Measurements from ENCODE around the gene MAD1L1.
A peak's percentile ranks its signal among the peaks of the same experiment; 100 is the strongest.

The MAD1L1 gene

DNA sequence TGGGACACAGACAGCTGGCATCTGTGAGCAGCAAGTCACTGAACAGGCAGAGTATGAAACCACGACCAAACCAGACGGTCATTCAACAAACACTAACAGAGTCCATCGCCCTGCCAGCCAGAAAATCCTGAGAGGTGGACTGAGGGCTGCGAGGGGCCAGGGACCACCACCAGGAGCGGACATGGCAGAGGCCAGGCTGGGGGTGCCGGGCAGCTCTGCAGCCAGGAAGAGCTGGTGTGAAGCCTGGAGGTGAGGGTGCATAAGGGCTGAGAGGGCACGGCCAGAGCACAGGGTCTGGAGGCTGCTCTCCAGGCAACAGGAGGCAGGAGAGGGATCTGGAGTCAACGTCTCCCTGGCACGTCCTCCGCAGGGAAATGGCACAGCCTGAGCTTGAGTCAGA is 15.5 kb downstream of the MAD1L1 start:
- no peaks in the 10 kb centered on the region for H3K27me3 Mint-ChIP-seq (ENCODE audit: low read depth, poor library complexity)
- no peak for DNase-seq
- no peak overlapping the region for H3K4me3 Mint-ChIP-seq
- no peaks in the 10 kb centered on the region for H3K9me3 Mint-ChIP-seq
- H3K27ac Mint-ChIP-seq = no peak overlapping the region
- H3K4me1 Mint-ChIP-seq = no peaks in the 10 kb centered on the region
- TF ChIP-seq CTCF (IDR thresholded peaks at IDR 0.05) = no peak
- H3K36me3 Mint-ChIP-seq (ENCODE audit: low read depth) = peaks cover 60% of the 10 kb centered on the region

DNA sequence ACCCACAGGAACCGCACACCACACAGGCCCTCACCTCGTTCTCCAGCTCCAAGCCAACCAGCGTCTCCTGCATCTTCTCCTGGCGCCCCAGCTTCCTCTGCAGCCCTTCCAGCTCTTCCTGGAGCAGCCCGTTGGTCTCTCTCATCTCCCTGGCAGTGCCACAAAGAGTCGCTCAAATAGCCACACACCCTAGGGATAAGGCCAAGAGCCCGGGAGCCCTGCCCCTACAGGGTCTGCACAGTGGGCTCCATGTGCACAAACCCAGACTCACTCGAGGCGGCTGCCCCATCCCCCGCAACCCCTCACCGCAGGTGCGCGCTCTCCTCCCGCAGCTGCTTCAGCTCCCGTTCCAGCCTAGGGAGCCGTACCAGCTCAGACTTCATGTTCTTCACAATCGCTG is 16.9 kb downstream of the MAD1L1 start:
- H3K4me1 Mint-ChIP-seq = no peaks in the 10 kb centered on the region
- no peak for DNase-seq
- no peaks in the 10 kb centered on the region for H3K27me3 Mint-ChIP-seq (ENCODE audit: low read depth, poor library complexity)
- no peak for TF ChIP-seq CTCF (IDR thresholded peaks at IDR 0.05)
- peaks cover 64% of the 10 kb centered on the region for H3K36me3 Mint-ChIP-seq (ENCODE audit: low read depth)
- H3K27ac Mint-ChIP-seq = no peak overlapping the region
- no peak overlapping the region for H3K4me3 Mint-ChIP-seq
- no peaks in the 10 kb centered on the region for H3K9me3 Mint-ChIP-seq

DNA sequence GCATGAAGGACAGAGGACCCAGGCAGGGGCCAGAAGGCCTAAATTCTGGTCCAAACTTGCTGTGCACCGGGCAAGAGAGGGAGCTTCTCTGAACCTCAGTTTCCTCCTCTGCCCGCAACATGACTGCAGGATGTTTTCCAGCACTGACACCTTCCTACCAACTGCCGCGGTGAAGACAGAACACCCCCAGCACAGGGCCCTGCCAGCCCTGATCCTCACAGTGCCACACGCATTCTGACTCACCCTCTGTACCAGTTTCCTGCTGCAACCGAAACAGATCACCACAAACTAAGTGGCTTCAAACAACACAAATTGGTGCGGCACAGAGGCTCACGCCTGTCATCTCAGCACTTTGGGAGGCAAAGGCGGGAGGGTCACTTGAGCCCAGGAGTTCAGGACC is 18.1 kb downstream of the MAD1L1 start:
- no peak for DNase-seq
- Mint-ChIP-seq H3K27ac (no peak overlapping the region), H3K4me3 (no peak overlapping the region), H3K4me1 (no peaks in the 10 kb centered on the region), H3K36me3 (ENCODE audit: low read depth) (peaks cover 64% of the 10 kb centered on the region), H3K27me3 (ENCODE audit: low read depth, poor library complexity) (no peaks in the 10 kb centered on the region), H3K9me3 (no peaks in the 10 kb centered on the region)
- TF ChIP-seq CTCF (IDR thresholded peaks at IDR 0.05) = no peak

DNA sequence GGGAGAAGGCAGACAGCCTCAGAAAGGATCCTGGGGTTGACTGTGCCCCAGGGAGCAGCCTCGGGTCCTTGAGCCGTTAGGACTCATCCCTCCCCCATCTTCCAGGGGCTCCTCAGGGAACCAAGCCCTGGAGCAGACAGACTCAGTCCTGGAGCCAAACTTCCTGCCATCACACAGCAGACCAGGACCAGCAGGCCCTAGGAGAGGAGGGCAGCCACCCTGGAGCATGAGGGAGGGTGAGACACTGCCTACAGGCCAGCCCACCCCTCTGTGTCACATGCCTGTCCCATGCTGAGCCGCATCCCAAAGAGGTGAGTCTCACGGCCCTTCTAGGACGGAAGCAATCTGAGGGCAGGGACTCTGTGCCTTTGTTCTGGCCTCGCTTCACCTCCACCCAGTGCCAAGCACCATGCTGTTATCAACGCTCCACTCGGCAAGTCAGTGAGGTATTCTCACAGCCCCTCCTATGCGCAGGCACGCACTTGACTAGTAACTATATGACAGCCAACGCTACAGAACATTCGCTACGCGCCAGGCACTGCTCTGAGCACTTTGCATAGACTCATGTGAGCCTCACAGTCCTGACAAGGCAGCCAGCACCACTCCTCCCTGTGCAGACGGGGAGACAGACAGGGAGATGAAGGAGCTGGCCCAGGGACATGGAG is 19.1 kb downstream of the MAD1L1 start:
- Mint-ChIP-seq H3K4me1 (peaks cover 5% of the 10 kb centered on the region), H3K4me3 (no peak overlapping the region), H3K27me3 (ENCODE audit: low read depth, poor library complexity) (no peaks in the 10 kb centered on the region), H3K9me3 (no peaks in the 10 kb centered on the region), H3K27ac (peak overlapping the region; percentile 62), H3K36me3 (ENCODE audit: low read depth) (peaks cover 69% of the 10 kb centered on the region)
- TF ChIP-seq CTCF (IDR thresholded peaks at IDR 0.05) = no peak
- DNase-seq = no peak

- Mint-ChIP-seq H3K36me3 (ENCODE audit: low read depth) (peaks cover 74% of the 10 kb centered on the region), H3K9me3 (no peaks in the 10 kb centered on the region), H3K27me3 (ENCODE audit: low read depth, poor library complexity) (no peaks in the 10 kb centered on the region), H3K4me3 (no peak overlapping the region), H3K27ac (no peak overlapping the region), H3K4me1 (peaks cover 12% of the 10 kb centered on the region)
- TF ChIP-seq CTCF (IDR thresholded peaks at IDR 0.05) = no peak
- no peak for DNase-seq
These were observed 19.8 kb downstream of the MAD1L1 start for GRCh38 chr7:2212906-2213305.

- Mint-ChIP-seq H3K36me3 (ENCODE audit: low read depth) (peaks cover 73% of the 10 kb centered on the region), H3K27ac (no peak overlapping the region), H3K4me1 (peaks cover 20% of the 10 kb centered on the region), H3K9me3 (no peaks in the 10 kb centered on the region), H3K4me3 (no peak overlapping the region), H3K27me3 (ENCODE audit: low read depth, poor library complexity) (no peaks in the 10 kb centered on the region)
- DNase-seq = no peak
- no peak for TF ChIP-seq CTCF (IDR thresholded peaks at IDR 0.05)
These were observed 20.8 kb downstream of the MAD1L1 start for GRCh38 chr7:2211926-2212325.

All from nephron progenitor cell (in vitro differentiated cells).